GM18909 (cell line): Measurements from ENCODE around the gene RNF220.
"Not testable (repeated sequence)": the region's sequence is repeated elsewhere in the genome, so short reads cannot be mapped to it uniquely, and the experiment has no call there.

Source experiments
- ATAC-seq: cut with Tn5 transposase; IDR thresholded peaks from one replicate; pipeline ENCODE4 v1.9.1; 2021; ENCODE audit warnings: mild to moderate bottlenecking; ENCODE audit not compliant: unreplicated experiment, poor library complexity

RNF220 gene

DNA sequence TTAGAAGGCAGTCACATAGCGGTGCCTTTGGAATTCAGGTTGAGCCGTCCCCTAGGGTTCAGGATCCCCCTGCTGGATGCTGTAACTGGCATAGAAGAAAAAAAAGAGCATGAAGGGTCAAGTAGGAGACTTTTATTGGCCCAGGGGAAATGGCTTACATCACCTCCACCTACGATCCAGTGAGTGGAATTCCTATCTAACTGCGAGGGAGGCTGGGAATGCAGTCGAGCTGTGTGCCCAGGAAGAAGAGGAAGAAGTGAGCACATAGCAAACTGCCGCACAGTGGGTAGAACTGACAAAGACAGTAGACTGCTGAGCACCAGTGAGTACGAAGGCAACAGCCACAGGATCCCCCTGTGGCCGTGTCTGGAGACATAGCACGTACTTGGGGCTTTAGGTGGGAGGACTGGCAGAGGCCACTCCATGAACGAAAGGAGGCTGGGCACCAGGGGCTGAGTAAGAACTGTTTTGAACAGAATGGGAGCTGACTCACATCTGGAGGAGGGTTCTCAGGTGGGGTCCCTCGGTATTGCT is 79.2 kb downstream of the RNF220 start:
- no peak for ATAC-seq

- no peak for ATAC-seq
Measured at GRCh38 chr1:44485229-44485933, 80.3 kb downstream of the RNF220 start.

- ATAC-seq: no peak
Measured at GRCh38 chr1:44485934-44486460, 80.9 kb downstream of the RNF220 start.

GRCh38 chr1:44489481-44489880 is 84.4 kb downstream of the RNF220 start:
- ATAC-seq: no peak

DNA sequence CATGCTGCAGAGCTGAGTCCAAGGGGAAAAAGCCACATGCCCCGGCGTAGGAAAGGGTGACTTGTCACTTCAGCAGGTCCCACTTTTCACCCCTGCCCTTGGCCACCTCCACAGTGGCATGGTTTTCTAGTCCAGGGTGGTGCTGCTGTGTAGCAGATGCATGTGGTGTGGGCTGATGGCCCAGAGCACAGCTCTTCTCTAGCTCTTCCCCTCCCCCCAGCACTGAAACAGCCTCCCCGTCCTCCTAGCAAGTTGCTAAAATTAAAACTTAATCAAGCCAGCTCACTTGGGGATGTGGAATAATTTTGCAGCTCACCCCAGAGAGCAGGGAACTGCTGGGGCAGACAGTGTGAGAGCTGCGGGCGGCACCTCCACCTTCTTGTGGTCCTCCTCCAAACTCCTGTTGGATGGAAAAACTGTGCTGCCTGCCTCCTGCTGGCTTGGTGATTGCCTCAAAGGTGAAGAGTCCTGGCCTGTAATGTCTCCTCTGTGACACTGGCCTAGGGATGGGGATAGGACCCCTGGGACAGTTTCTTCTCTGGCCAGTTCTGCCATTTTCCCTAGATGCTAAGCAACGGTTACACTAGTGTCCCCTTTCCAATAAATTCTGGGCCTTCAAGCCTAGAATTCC is 91.6 kb downstream of the RNF220 start:
- no peak for ATAC-seq

DNA sequence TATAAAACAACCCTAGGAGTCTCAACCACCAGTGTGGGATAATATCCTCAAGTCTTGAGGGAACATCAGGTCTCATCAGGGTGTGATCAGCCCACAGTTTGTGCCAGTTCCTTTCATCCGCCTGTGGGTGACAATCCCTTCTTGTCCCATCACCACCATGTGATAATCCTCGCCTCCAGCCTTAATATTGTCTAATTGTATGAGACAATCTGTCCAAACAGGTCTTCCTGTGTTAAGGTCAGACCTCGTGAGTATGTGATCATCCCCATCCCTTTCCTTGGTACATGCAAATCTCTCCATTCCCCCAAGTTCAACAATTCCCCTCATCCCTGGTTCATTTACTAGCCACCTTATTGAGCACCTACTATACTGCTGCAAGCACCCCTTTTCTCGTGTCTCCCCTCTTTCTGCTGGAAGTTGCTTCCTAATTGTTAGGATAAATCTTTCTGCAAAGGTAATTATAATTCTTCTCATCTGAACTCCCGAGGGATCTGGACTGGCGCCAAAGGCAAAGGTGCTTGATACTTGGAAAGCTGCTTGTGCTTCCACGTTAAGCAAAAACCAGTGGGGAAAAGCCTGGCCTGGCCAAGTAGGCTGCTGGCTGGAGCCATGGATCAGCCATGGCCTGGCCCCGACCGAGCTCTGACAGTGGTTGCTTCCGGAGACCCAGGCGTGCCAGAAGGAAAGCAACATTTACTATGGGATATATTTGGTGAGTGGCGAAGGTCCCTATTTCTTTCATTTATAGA is 92.5 kb downstream of the RNF220 start:
- no peak for ATAC-seq

DNA sequence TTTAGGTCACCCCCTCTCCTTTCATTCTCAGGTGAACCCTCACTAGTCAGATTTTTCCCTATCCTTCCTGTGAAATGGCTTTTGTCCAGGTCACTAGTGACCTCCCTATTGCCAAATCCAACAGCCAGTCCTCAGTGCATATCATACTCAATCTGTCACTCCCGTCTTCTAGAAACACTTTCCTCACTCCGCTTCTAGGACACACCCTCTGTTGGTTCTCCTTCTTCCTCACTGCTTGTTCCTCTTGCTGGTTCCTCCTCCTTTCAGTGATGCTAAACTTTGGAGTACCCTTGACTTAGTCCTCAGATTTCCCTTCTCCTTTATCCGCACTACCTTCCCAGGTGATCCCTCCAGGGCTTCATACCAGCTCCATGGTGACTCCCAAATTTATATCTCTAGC is 94.3 kb downstream of the RNF220 start:
- ATAC-seq: no peak

GRCh38 chr1:44500181-44501046 is 95.4 kb downstream of the RNF220 start:
- ATAC-seq: no peak

DNA sequence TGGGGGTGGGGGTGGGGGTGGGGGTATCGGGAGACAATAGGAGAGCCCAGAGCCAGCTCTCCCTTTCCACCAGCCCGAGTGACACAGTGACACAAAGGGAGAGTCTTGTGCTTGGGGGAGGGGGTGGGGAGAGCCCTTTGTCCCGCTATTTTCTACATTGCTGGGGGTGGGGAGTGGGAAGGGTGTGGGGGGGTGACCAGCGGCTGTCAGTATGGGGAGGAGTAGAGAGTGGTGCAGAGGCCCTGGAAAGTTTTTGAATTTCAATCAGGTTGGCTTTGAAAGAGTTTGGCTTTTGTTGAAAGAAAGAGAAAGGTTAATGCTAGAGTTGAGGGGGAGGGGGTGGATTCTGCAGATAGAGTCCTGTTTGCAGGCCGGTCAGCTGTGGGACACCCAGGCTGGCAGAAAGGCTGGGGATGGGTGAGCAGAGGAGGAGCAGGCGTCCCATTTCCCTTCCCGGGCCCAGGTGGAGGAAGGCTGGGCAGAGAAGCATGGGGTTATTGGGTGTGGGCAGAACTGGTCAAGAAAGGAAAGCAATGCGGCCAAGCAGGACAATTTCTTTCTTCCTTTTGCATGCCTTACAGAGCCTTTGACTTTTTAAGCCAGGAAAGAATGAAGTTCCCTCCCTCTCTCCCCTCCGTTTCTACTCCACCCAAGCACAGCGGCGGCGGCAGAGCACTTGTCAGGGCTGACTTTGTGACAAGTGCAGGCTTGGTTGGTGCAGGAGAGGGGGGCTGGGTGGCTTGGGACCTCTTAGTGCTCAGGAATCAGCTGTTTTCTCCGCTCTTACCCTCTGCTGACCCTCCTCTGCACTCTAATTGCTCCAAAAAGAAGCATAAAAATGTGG is 96.2 kb downstream of the RNF220 start:
- ATAC-seq: no peak

DNA sequence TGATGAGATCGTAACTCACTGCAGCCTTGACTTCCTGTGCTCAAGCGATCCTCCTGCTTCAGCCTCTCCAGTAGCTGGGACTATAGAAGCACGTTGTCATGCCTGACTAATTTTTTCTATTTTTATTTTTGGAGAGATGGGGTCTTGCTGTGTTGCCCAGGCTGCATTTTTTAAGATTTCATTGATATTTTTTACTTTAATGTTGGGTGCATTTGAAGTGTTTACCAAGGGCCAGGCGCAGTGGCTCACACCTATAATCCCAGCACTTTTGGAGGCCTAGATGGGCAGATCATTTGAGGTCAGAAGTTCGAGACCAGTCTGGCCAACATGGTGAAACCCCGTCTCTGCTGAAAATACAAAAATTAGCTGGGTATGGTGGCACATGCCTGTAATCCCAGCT is 97.8 kb downstream of the RNF220 start:
- not testable (repeated sequence) for ATAC-seq

DNA sequence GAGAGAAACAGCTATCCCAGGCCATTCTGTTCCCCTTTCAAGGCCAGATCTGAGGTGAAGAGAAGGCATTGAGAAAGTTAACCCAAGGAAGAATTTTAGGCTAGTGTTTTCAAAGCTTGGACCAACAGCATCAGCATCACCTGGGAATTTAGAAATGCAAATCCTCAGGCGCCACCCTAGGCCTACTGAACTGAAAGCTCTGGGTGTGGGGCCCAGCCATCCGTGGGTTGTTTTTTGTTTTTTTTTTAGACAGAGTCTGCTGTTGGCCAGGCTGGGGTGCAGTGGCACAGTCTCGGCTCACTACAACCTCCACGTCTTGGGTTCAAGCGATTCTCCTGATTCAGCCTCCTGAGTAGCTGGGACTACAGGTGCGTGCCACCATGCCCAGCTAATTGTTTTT is 98.6 kb downstream of the RNF220 start:
- no peak for ATAC-seq

DNA sequence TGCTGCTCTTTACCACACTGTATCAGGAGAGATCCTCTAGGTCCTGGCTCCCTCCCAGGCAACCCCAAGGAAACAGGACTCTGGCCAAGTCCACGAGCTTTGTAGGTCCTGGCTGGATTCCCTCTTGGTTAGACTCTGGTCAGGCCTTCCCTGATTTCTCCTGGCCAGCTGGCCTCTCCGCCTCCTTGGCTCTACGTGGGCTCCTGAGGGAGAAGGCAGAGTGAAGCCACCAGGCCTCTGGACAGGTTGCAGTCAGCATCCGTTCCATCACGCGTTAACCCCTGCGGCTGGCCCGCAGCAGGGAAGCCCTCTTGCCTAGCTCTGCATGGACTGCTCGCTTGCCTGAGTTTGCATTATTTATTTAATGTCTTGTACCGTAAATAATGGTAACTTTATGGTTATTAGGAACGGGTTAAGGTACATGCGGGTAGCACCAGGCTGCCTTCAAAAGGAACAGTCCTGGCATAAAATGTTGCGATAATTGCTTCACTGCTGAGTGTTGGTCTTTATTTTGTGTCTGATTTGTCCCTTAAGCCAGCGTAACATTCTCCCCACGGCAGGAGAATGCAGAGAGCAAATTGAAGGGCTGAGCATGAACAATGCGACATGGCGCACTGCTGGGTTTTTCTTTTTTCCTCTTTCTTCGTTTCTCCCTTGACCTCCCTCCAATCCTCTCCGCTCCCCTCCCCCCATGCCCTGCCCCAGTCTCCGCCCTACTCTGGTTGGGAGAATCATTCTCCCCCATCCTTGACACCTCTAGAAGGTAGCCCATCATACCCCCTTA is 100.3 kb downstream of the RNF220 start:
- ATAC-seq: no peak

DNA sequence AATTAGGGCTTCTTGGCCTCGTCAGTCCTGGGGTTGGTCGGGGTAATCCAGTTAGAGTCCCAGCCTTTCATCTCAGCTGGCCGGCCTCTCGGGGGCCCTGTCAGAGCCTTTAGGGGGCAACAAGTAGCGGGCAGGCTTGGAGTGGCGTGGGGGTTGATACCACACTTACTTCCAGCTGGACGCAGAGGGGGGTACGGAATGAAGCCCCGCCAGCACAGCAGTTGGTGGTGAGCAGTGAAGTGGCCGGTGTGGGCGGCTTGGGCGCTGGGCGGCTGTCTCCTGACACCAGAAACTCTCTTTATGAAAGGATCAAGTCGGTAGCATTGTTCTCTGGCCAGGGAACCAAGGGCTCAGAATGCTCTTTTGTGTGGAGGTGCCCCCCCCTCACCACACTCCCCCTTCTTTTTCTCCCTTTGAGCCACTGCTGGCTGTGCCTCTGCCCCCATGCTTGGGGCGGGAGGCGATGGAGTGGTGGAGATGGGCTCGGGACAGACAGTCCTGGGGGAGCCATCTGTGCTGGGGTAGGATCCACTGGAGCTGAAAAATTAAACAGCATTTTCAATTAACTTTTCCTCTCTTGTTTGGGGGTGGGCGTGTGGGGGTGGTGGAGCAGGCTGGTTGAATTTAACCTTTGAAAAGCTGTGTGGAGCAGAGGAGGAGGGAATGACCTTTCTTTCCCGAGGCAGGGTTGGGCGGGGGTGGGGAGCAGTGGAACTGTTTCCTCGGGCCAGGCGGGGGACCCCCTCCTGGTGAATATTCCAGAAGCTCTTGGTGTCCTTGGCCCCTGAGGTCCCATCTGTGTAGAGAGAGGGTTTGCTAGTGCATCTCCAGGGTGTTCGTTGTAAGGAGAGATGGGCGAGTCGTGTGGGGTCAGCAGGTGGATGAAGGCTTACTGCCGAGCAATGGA is 102.7 kb downstream of the RNF220 start:
- ATAC-seq: no peak

- ATAC-seq: no peak
Measured at GRCh38 chr1:44508397-44508745, 103.3 kb downstream of the RNF220 start.

- ATAC-seq: no peak
Measured at GRCh38 chr1:44511363-44511762, 106.3 kb downstream of the RNF220 start.

GRCh38 chr1:44511769-44512168 is 106.7 kb downstream of the RNF220 start:
- ATAC-seq: no peak

- no peak for ATAC-seq
Measured at GRCh38 chr1:44512313-44512885, 107.3 kb downstream of the RNF220 start.
